GM18507 (cell line): ENCODE data around the gene ARHGAP5.

Source experiments
- DNase-seq: peaks from one replicate; pipeline ENCODE4 v3.0.0; 2011; ENCODE audit warnings: low read depth; ENCODE audit not compliant: insufficient read length; ENCODE audit errors: extremely low spot score
- FAIRE-seq: peaks from 2 replicates; lab custom pipeline; 2011; peaks lifted over from hg19 to GRCh38; lab: Jason Lieb, UNC

Gene ARHGAP5

DNA sequence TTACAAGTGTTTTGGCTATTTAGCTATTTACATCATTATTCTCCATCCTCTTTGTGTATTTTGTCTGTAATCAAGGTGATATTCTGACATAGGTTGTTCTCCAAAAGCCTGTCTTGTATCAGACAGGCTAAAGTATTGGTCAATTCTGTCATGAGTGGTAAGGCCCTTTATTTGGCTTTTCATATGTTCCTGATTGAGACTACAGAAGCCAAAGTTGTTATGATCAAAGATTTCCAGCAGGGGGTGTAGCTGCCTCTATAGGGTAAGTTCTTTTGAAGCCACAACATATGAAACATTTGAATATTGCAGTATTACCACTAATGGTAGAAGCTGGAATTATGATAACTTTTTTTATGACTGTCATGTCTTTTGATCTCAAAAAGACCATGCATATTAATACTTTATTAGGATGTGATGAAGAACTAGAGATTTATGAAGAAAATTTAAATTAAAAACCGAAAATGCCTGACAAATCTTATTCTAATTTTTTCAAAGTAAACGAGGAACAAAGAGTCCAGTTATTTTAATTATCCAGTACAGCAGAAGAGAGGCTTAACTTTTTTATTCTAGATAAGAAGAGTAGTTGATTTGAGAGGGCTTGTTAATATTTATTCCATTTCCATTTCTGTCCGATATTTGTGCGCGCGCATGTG, 3.4 kb upstream of the ARHGAP5 start:
- DNase-seq (peak; percentile 48), FAIRE-seq (peak; percentile 84)

DNA sequence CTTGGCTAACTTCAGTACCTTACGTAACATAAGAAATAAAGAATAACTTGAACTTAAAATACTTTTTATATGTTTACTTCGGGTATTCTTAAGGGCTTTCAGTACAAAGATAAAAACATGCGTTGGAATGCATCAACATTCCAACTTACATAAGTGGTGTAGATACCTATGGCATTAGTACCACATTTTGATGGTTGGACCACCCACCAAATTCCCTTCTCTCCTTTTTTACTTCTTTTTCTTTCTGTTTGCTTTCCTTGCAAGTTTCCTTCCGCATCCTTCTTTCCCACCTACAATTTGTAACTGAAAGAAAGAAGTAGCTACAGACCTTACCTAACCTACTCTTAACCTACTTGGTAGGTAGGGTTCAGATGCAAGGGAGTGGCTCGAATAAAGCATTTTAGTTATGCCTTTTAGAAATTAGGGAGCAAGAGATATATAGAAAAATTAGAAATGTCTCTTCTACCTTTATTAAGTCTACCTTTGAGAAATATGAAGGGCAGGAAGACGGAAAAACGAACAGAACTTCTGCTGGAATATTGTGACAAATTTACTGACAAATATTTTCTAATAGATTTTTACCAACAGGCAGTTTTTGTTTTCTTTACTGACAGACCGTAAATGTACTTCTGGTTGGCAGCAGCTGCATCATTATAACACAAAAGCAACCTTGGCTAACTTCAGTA, 2.1 kb upstream of the ARHGAP5 start:
- FAIRE-seq (no peak), DNase-seq (no peak)

- FAIRE-seq (peak; percentile 53), DNase-seq (no peak)
Measured at GRCh38 chr14:32075672-32076277, 1.3 kb upstream of the ARHGAP5 start.

DNA sequence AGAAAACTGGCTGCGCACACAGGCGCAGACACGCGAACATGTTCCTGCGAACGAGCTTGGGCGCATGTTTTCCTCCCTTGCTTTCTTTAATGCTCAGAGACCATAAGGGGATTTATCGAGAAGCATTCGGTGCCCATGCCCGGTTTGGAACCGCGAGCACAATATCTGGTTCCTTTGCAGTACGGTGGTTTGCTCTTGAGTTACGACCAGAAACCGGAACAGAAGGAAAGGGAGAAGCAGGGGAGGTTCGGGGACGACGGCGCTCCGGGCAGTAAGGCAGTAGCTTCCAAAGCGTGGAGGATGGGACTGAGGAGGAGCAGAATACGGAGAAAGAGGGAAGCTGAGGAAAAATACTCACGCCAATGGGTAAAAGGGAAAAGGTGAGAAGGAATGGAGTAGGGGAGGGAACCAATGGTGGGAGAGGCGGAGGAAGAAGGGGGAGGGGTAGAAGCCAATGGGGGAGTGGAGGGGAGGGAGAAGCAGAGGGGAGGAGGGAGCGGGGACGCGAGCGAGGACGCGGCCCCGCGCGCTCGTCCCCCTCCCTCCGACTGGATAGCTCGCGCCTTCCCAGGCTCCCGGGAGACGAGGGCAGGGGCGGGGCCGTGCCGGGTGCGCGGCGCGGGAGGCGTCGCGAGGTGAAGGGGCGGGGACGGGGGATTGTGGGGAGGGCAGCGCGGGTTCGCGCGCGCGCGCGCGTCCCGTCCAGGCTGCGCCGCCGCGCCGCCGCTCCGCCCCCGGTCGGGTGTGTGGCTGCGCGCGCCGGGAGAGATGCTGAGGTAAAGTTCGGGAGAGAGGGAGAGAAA, 625 bp upstream of the ARHGAP5 start:
- peak; percentile 55 for DNase-seq
- FAIRE-seq = peak; percentile 92

DNA sequence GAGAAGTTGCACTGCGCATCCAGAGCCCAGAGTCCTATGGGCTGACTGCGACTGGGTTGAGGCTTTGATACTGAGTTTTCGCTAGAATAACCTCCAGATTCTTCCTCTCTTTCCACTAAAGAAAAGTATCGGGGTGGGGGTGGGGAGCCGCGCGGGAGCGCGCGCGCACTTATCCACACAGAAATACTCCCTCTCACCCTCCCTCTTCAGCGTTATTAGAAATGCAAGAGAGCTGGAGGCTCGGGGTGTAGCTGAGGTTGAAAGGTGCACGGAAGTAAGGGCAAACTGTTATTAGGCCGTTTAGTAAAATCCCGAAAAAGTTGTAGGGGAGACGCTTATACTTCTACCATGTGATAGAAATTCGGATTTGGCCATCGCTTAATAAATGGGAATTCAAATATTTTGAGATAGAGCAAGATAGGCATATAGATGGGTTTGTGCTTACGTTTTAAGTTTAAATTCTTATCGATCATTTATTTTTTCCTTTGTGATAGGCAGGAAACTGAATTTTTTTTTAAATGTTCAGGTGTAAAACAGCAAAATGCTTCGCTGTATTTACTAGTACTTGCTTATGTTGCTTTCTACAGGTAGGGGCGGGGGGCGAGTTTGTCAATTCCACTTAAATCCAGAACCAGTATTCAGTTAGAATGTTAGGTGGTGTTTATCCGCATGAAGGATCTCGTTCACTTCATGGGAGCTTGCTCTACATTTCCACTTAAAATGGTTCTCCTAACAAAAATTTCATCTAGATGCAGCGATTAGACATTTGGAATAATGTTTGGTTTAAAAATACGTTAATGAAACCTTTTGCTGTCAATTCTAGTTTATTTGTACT, 1.1 kb downstream of the ARHGAP5 start:
- no peak for FAIRE-seq
- no peak for DNase-seq

- FAIRE-seq (no peak), DNase-seq (no peak)
Measured at GRCh38 chr14:32078858-32079216, 1.7 kb downstream of the ARHGAP5 start.

DNA sequence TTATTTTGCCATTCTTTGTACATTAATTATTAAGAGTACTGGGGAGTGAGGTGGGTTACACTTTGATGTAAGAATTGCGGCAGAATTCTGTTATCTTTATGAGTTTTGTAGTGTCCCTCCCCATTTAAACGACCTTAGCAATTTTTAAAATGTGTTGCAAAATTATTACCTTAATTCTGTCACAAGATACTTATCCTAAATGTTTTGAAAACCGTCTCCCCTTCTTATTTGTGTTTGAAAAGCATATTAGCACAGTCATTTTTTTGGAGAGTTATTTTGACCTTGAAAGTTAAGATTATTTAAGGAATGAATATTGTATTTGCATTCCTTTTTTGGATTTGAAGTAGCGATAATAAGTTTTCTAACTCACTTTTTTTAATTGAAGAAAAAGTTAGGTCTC, 2.2 kb downstream of the ARHGAP5 start:
- FAIRE-seq = no peak

GRCh38 chr14:32080001-32080510, 3.0 kb downstream of the ARHGAP5 start:
- DNase-seq = no peak
- no peak for FAIRE-seq

More for the DNA sequence above, 2.2 kb downstream of the ARHGAP5 start:
- no peak for DNase-seq

DNA sequence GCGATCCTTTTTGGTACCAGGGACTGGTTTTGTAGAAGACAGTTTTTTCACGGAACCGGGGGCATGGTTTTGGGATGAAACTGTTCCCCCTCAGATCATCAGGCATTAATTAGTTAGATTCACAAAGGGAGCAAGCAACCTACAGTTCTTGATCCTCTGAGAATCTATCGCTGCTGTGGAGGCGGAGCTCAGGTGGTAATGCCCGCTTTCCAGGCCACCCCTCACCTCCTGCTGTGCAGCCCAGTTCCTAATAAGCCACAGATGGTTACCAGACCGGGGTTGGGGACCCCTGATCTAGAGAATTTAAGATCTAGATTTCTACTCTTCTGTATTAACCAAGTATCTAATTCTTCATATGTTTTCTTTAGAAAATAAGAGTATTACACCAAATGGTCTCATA, 4.8 kb downstream of the ARHGAP5 start:
- no peak for DNase-seq
- FAIRE-seq = no peak

GRCh38 chr14:32083315-32083624, 6.2 kb downstream of the ARHGAP5 start:
- DNase-seq (no peak), FAIRE-seq (no peak)

DNA sequence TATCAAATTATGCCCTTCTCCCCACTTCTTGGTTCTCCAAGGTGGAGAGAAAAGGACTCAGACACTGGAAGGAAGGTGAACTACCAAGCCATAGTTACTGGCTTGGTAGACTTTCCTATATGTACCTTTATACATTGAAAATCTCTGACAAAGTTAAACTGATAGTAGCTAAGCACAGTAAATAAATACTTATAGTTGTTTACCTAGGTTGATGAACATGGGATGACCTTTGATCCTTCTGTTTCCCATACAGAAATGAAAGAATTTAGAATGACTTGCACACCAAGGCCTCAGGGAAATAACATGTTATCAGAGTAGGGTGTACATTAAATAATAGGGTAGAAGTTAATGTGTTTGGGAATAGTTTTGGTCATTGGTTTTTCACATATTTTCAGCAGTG, 6.7 kb downstream of the ARHGAP5 start:
- DNase-seq (no peak), FAIRE-seq (no peak)

DNA sequence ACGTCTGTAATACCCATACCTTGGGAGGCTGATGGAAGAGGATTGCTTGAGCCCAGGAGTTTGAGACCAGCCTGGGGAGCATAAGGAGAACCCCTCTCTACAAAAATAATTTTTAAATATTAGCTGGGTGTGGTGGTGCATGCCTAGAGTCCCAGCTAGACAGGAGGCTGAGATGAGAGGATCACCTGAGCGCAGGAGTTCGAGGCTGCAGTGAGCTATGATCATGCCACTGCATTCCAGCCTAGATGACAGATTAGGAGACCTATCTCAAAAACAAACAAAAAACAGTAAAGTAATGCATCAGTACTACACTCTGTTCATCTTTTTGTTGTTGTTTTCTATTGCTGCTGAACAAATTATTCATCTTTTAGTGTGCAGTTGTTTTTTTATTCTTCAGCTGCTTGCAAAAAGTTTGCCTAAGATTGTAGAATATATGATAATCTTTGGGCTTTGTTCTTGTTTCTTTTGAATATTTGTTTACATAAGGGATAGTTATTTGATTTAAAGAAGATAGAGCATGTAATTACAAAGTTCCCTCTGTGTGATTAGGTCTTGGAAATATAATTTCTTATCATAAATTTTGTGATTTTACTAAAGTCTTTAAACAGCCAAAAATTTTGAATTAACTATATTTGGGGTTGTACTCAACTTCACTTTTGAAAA, 8.2 kb downstream of the ARHGAP5 start:
- FAIRE-seq = peak; percentile 5
- DNase-seq = no peak

GRCh38 chr14:32085845-32086383, 8.8 kb downstream of the ARHGAP5 start:
- DNase-seq (no peak), FAIRE-seq (peak; percentile 5)

DNA sequence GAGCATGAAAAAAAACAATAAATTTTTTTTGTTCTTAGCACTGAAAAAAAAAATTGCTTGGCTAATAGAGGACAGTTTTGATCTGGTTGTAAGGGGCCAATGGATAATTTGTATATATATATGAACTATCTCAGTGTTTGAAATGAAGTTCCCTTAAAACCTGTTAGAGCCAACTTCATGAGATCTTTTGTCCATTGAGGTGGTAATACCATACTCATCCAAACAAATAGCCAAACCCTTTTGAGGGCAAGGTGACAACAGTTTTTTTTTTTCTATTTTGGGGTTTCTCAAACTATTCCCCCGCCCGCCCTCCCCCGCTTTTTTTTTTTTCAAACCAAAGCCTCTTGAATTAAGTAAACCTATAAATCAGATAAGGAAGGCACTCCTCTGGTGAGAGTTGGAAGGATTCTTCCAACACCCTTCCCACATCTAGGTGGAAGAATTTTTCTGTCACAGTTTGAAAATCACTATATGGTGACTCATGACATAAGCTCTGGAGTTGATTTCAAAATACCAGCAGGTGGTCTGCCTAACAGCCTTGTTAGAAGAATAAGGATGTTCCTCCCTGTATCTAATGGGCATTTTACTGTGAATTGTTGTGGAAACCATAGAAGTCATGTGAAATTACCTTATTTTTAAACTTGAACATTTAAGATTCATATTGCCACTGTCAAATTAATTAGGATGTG, 10.2 kb downstream of the ARHGAP5 start:
- FAIRE-seq (no peak), DNase-seq (no peak)

- FAIRE-seq (no peak), DNase-seq (no peak)
Measured at GRCh38 chr14:32087907-32088306, 10.8 kb downstream of the ARHGAP5 start.

DNA sequence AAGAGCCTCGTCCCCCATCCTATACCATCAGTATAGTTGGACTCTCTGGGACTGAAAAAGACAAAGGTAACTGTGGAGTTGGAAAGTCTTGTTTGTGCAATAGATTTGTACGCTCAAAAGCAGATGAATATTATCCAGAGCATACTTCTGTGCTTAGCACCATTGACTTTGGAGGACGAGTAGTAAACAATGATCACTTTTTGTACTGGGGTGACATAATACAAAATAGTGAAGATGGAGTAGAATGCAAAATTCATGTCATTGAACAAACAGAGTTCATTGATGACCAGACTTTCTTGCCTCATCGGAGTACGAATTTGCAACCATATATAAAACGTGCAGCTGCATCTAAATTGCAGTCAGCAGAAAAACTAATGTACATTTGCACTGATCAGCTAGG, 13.6 kb downstream of the ARHGAP5 start:
- DNase-seq (no peak), FAIRE-seq (no peak)

DNA sequence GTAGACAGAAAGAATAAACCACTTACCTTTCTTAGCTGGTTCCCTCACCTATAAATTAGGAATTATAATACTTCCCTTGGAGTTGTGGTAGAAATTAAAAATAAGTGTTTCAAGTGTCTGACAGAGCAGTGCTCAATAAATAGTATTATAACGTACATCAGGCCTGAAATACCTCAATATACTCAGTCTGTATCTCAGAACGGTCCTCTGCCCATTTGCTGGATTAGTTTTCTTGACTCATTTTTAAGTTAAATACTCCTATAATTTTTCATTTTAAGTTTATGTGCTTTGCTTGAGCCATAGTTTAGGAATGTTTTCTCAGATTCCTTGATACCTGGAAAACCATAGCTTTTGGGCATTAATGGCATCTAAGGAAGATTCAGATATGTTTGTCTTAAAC, 22.4 kb downstream of the ARHGAP5 start:
- no peak for FAIRE-seq

DNA sequence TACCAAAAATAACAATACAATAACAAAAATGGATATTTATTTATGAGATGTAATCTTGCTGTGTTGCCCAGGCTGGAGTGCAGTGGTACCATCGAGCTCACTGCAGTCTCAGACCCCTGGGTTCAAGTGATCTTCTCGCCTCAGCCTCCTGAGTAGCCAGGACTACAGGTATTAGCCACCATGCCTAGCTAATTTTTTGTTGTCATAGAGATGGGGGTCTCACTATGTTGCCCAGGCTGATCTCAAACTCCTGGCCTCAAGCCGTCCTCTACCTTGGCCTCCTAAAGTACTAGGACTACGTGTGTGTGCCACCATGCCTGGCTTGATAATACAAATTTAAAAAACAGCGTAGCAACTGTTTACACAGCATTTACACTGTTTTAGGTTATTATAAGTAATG, 23.1 kb downstream of the ARHGAP5 start:
- FAIRE-seq (no peak), DNase-seq (no peak)

More for the DNA sequence above, 22.4 kb downstream of the ARHGAP5 start:
- no peak for DNase-seq
